Neural progenitor cell (in vitro differentiated cells): ENCODE measurements around the gene SYNJ2. TPM values are rescaled to one million over a fixed set of nuclear protein-coding genes. Genes with fewer than 3 reads are reported as not detected.

Experiments
- DNase-seq: peaks from one replicate; pipeline ENCODE4 v3.0.0-alpha.2; 2016; ENCODE audit warnings: low spot score
- H2AFZ ChIP-seq: fragments of 200-600 bp; sonication (generic); replicated peaks from 2 replicates; pipeline ENCODE4 v1.6.1; 2016; ENCODE audit warnings: antibody characterized with exemption
- H3F3A ChIP-seq: fragments of 200-600 bp; sonication (generic); 2 replicates; pipeline ENCODE4 v1.6.1; 2016; ENCODE audit warnings: antibody characterized with exemption, low read depth
- H3K27ac ChIP-seq: fragments of 200-600 bp; sonication (generic); 2 replicates; pipeline ENCODE4 v1.5.1; 2016; ENCODE audit warnings: mild to moderate bottlenecking
- H3K27me3 ChIP-seq: fragments of 200-600 bp; sonication (generic); 2 replicates; pipeline ENCODE4 v1.6.1; 2016; ENCODE audit warnings: mild to moderate bottlenecking, moderate library complexity
- H3K36me3 ChIP-seq: fragments of 200-600 bp; sonication (generic); 2 replicates; pipeline ENCODE4 v1.5.1; 2016
- H3K4me1 ChIP-seq: fragments of 200-600 bp; sonication (generic); 2 replicates; pipeline ENCODE4 v1.6.1; 2016; ENCODE audit warnings: mixed run types
- H3K4me2 ChIP-seq: fragments of 200-600 bp; sonication (generic); 2 replicates; pipeline ENCODE4 v1.6.1; 2016
- H3K4me3 ChIP-seq: fragments of 200-600 bp; sonication (generic); 2 replicates; pipeline ENCODE4 v1.5.1; 2016
- H3K79me2 ChIP-seq: fragments of 200-600 bp; sonication (generic); 2 replicates; pipeline ENCODE4 v1.6.1; 2016; ENCODE audit warnings: low read depth
- H3K9ac ChIP-seq: fragments of 200-600 bp; sonication (generic); 2 replicates; pipeline ENCODE4 v1.6.1; 2016
- H3K9me3 ChIP-seq: fragments of 200-600 bp; sonication (generic); 2 replicates; pipeline ENCODE4 v1.5.1; 2016; ENCODE audit warnings: low read depth
- H4K20me1 ChIP-seq: fragments of 200-600 bp; sonication (generic); 2 replicates; pipeline ENCODE4 v1.6.1; 2016; ENCODE audit warnings: low read depth
- H3K27ac Mint-ChIP-seq: 3 replicates; pipeline ENCODE4 v1.8.0; 2021; ENCODE audit warnings: mixed read lengths
- H3K27me3 Mint-ChIP-seq: 2 replicates; pipeline ENCODE4 v1.8.0; 2022; ENCODE audit warnings: low read depth, mild to moderate bottlenecking, inconsistent platforms, moderate library complexity, mixed read lengths; ENCODE audit not compliant: insufficient read depth
- H3K36me3 Mint-ChIP-seq: 3 replicates; pipeline ENCODE4 v1.8.0; 2021; ENCODE audit warnings: mixed read lengths
- H3K4me1 Mint-ChIP-seq: 3 replicates; pipeline ENCODE4 v1.8.0; 2021; ENCODE audit warnings: mixed read lengths
- H3K4me3 Mint-ChIP-seq: 3 replicates; pipeline ENCODE4 v1.8.0; 2021; ENCODE audit warnings: mild to moderate bottlenecking, moderate library complexity, mixed read lengths
- H3K9me3 Mint-ChIP-seq: 3 replicates; pipeline ENCODE4 v1.8.0; 2020; ENCODE audit warnings: mixed read lengths
- EZH2 ChIP-seq: fragments of 200-600 bp; sonication (generic); IDR thresholded peaks from 2 replicates; pipeline ENCODE4 v1.6.1; 2017; ENCODE audit warnings: antibody characterized with exemption, mild to moderate bottlenecking, moderate library complexity
- EZH2phosphoT487 ChIP-seq: fragments of 200-600 bp; sonication (generic); IDR thresholded peaks from 2 replicates; pipeline ENCODE4 v1.6.1; 2017; ENCODE audit warnings: antibody characterized with exemption
- total RNA-seq: library from RNA; depleted of rRNA; stranded (reverse); fragments of >200 nt; gene quantifications from 2 replicates; pipeline ENCODE4 v1.2.3, GENCODE V29; 2015; ENCODE audit warnings: low replicate concordance
- TF ChIP-seq, protein P1 (sequence below): fragments of 200-600 bp; sonication (generic); IDR thresholded peaks from 2 replicates; pipeline ENCODE4 v1.5.1; 2017; ENCODE audit warnings: antibody characterized with exemption, mild to moderate bottlenecking

Gene SYNJ2
- total RNA-seq, 1 donor from 2014 or later = 4.8 TPM

- Histone ChIP-seq H4K20me1 (no peaks in the 10 kb centered on the region), H3K79me2 (no peaks in the 10 kb centered on the region), H3F3A (no peaks in the 10 kb centered on the region), H3K36me3 (no peaks in the 10 kb centered on the region), H3K9me3 (no peaks in the 10 kb centered on the region), H3K4me3 (no peak overlapping the region), H3K27ac (no peak overlapping the region), H3K9ac (no peak overlapping the region), H3K4me2 (no peak overlapping the region), H3K4me1 (no peaks in the 10 kb centered on the region), H2AFZ (no peak overlapping the region), H3K27me3 (no peaks in the 10 kb centered on the region)
- H3K27ac Mint-ChIP-seq = no peak overlapping the region
- H3K36me3 Mint-ChIP-seq = peaks cover 28% of the 10 kb centered on the region
- TF ChIP-seq, protein P1, sequence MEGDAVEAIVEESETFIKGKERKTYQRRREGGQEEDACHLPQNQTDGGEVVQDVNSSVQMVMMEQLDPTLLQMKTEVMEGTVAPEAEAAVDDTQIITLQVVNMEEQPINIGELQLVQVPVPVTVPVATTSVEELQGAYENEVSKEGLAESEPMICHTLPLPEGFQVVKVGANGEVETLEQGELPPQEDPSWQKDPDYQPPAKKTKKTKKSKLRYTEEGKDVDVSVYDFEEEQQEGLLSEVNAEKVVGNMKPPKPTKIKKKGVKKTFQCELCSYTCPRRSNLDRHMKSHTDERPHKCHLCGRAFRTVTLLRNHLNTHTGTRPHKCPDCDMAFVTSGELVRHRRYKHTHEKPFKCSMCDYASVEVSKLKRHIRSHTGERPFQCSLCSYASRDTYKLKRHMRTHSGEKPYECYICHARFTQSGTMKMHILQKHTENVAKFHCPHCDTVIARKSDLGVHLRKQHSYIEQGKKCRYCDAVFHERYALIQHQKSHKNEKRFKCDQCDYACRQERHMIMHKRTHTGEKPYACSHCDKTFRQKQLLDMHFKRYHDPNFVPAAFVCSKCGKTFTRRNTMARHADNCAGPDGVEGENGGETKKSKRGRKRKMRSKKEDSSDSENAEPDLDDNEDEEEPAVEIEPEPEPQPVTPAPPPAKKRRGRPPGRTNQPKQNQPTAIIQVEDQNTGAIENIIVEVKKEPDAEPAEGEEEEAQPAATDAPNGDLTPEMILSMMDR = no peak
- no peak for TF ChIP-seq EZH2phosphoT487
- no peak for TF ChIP-seq EZH2
- H3K4me3 Mint-ChIP-seq = no peak overlapping the region
- no peak for DNase-seq
- no peaks in the 10 kb centered on the region for H3K4me1 Mint-ChIP-seq
- H3K27me3 Mint-ChIP-seq = no peaks in the 10 kb centered on the region
- H3K9me3 Mint-ChIP-seq = no peaks in the 10 kb centered on the region
Observed at GRCh38 chr6:158115102-158115501, 133.4 kb downstream of the SYNJ2 start.

- Histone ChIP-seq H3K4me3 (no peak overlapping the region), H3K27ac (no peak overlapping the region), H3K9me3 (no peaks in the 10 kb centered on the region), H3K79me2 (no peaks in the 10 kb centered on the region), H4K20me1 (no peaks in the 10 kb centered on the region), H3K27me3 (no peaks in the 10 kb centered on the region), H3F3A (no peaks in the 10 kb centered on the region), H3K4me2 (no peak overlapping the region), H3K36me3 (no peaks in the 10 kb centered on the region), H2AFZ (no peak overlapping the region), H3K4me1 (no peaks in the 10 kb centered on the region), H3K9ac (no peak overlapping the region)
- H3K9me3 Mint-ChIP-seq = no peaks in the 10 kb centered on the region
- no peak for DNase-seq
- H3K4me1 Mint-ChIP-seq = no peaks in the 10 kb centered on the region
- TF ChIP-seq, protein P1 = no peak
- TF ChIP-seq EZH2 = no peak
- TF ChIP-seq EZH2phosphoT487 = no peak
- H3K36me3 Mint-ChIP-seq = peaks cover 28% of the 10 kb centered on the region
- no peak overlapping the region for H3K27ac Mint-ChIP-seq
- no peak overlapping the region for H3K4me3 Mint-ChIP-seq
- H3K27me3 Mint-ChIP-seq = no peaks in the 10 kb centered on the region
Observed at GRCh38 chr6:158115508-158115907, 133.8 kb downstream of the SYNJ2 start.

- H3K4me1 ChIP-seq = no peaks in the 10 kb centered on the region
- no peak for DNase-seq
- no peaks in the 10 kb centered on the region for H3K36me3 ChIP-seq
- no peak overlapping the region for H3K27ac Mint-ChIP-seq
- no peak overlapping the region for H3K4me3 ChIP-seq
- no peaks in the 10 kb centered on the region for H3K27me3 ChIP-seq
- TF ChIP-seq, protein P1 = no peak
- TF ChIP-seq EZH2 (no peak), EZH2phosphoT487 (no peak)
- no peaks in the 10 kb centered on the region for H4K20me1 ChIP-seq
- H3K27ac ChIP-seq = no peak overlapping the region
- no peaks in the 10 kb centered on the region for H3K27me3 Mint-ChIP-seq
- H3F3A ChIP-seq = no peaks in the 10 kb centered on the region
- no peaks in the 10 kb centered on the region for H3K9me3 Mint-ChIP-seq
- H3K4me3 Mint-ChIP-seq = no peak overlapping the region
- H3K4me2 ChIP-seq = no peak overlapping the region
- no peaks in the 10 kb centered on the region for H3K9me3 ChIP-seq
- H3K36me3 Mint-ChIP-seq = peaks cover 15% of the 10 kb centered on the region
- no peaks in the 10 kb centered on the region for H3K4me1 Mint-ChIP-seq
- no peak overlapping the region for H3K9ac ChIP-seq
- no peaks in the 10 kb centered on the region for H3K79me2 ChIP-seq
- no peak overlapping the region for H2AFZ ChIP-seq
Observed at GRCh38 chr6:158118886-158119285, 137.2 kb downstream of the SYNJ2 start.
